B cell (primary cell): ENCODE results near the gene STYXL1.

Experiments
- CTCF ChIP-seq: fragments of 200-600 bp; IDR thresholded peaks from one replicate; pipeline ENCODE4 v1.8.0; 2022; ENCODE audit warnings: antibody characterized with exemption, mild to moderate bottlenecking
- EZH2 ChIP-seq: IDR thresholded peaks from 2 replicates; pipeline ENCODE4 v1.6.1; 2012; ENCODE audit warnings: borderline replicate concordance, low read depth, mild to moderate bottlenecking, moderate library complexity, low read length; ENCODE audit not compliant: insufficient read depth, poor library complexity, severe bottlenecking

GRCh38 chr7:75989500-75990388 is 58.1 kb downstream of the STYXL1 start:
- TF ChIP-seq CTCF (no peak), EZH2 (no peak)
